Peyer's patch (tissue), 4 donors: Measurements from ENCODE around the gene TMBIM1.

Source experiments
- CTCF ChIP-seq, 6 experiments: fragments of 450-650 bp in 4 of 6; fragments of 200-600 bp in 2 of 6; sonication (generic) in 1 of 6; IDR thresholded peaks; one replicate each; pipeline ENCODE4 v1.5.1; 2017 to 2019; ENCODE audit warnings: antibody characterized with exemption in 6 of 6, mild to moderate bottlenecking in 3 of 6, moderate library complexity in 1 of 6
- POLR2A ChIP-seq, 2 donors: fragments of 450-650 bp; IDR thresholded peaks; one replicate each; pipeline ENCODE4 v1.5.1; 2017; ENCODE audit warnings: antibody characterized with exemption in 2 of 2, mild to moderate bottlenecking in 2 of 2, moderate library complexity in 2 of 2

- TF ChIP-seq CTCF (IDR thresholded peaks at IDR 0.05) (no peak), POLR2A (IDR thresholded peaks at IDR 0.05) (no peak)
These were observed 30.7 kb downstream of the TMBIM1 start for GRCh38 chr2:218261423-218262236.
